ENCODE data around the gene PPA2. TPM values are rescaled to one million over a fixed set of nuclear protein-coding genes. Genes with fewer than 3 reads are reported as not detected.

The PPA2 gene
- total RNA-seq, 1 experiment from 2014 or later: 76.4 TPM

DNA sequence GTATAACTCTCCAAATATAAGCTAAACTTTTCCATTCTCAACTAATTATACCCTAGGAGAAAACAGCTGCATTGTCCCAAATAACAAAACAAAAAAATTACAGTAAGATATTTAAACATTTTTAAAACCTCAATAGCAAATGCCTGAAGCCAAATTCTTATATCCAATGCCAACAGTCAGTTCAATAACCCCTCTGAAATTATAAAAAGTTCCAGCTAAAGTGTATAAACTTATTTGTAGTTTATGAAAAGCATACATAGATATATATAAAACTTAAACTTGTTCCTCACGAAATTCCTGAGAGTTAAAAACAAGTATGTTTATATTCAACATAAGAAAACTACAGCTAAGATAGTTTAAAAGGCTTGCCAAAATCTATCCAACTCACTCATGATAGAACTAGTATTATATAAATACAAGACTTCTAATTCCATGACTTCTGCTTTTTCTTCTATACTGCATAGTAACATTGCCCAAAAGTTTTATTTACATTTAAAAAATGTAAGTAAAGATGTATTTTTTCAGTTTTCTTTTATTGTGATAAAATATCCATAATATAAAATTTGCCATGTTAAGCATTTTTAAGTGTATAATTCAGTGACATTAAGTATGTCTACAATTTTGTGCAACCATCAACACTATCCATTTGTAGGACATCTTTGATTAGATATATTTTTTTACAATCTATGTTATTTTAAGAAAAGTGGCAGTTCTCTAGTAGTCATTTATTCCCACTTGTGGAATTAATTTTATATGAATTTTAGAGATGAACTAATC lies 72.8 kb downstream of the PPA2 start:
- H3K27me3 ChIP-seq (ENCODE audit: insufficient read depth, low read length): no peaks in the 10 kb centered on the region
- no peak overlapping the region for H2BK15ac ChIP-seq (ENCODE audit: low read depth, low read length)
- no peak overlapping the region for H2BK5ac ChIP-seq (ENCODE audit: insufficient read length, low read length)
- H3K9me3 ChIP-seq (ENCODE audit: control insufficient read depth, low read depth, low read length): no peaks in the 10 kb centered on the region
- H2BK12ac ChIP-seq (ENCODE audit: insufficient read length, low read depth, low read length): no peak overlapping the region
- no peak overlapping the region for H4K5ac ChIP-seq (ENCODE audit: insufficient read length, low read depth, low read length)
- no peak overlapping the region for H3K4me2 ChIP-seq (ENCODE audit: insufficient read depth, insufficient read length, low read length)
- H3K9me3 Mint-ChIP-seq: no peaks in the 10 kb centered on the region; a peak in 1 of 5 replicates
- H3K79me1 ChIP-seq (ENCODE audit: insufficient read depth, low read depth, low read length, poor library complexity, severe bottlenecking): no peaks in the 10 kb centered on the region
- no peak overlapping the region for H3K18ac ChIP-seq (ENCODE audit: insufficient read length, low read depth, low read length)
- no peak overlapping the region for H3T11ph ChIP-seq (ENCODE audit: low read length)
- no peak overlapping the region for H3K9ac ChIP-seq (ENCODE audit: extremely low read depth, insufficient read length, low read length)
- H3K27ac ChIP-seq (ENCODE audit: insufficient read length, low read depth, low read length): no peak overlapping the region
- no peak overlapping the region for H3K23ac ChIP-seq (ENCODE audit: insufficient read length, low read depth, low read length)
- H3K4me1 Mint-ChIP-seq: peaks cover 11 to 12% of the 10 kb centered on the region in 2 experiments
- no peak overlapping the region for H3K4me3 Mint-ChIP-seq
- TF ChIP-seq, protein P1, sequence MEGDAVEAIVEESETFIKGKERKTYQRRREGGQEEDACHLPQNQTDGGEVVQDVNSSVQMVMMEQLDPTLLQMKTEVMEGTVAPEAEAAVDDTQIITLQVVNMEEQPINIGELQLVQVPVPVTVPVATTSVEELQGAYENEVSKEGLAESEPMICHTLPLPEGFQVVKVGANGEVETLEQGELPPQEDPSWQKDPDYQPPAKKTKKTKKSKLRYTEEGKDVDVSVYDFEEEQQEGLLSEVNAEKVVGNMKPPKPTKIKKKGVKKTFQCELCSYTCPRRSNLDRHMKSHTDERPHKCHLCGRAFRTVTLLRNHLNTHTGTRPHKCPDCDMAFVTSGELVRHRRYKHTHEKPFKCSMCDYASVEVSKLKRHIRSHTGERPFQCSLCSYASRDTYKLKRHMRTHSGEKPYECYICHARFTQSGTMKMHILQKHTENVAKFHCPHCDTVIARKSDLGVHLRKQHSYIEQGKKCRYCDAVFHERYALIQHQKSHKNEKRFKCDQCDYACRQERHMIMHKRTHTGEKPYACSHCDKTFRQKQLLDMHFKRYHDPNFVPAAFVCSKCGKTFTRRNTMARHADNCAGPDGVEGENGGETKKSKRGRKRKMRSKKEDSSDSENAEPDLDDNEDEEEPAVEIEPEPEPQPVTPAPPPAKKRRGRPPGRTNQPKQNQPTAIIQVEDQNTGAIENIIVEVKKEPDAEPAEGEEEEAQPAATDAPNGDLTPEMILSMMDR (conservative IDR thresholded peaks at IDR 0.05): no peak
- no peak overlapping the region for H3K4ac ChIP-seq (ENCODE audit: low read depth, low read length)
- H3K27me3 Mint-ChIP-seq (ENCODE audit: low read depth): no peaks in the 10 kb centered on the region
- no peaks in the 10 kb centered on the region for H4K20me1 ChIP-seq (ENCODE audit: control insufficient read depth, insufficient read depth, insufficient read length)
- peaks cover 2 to 16% (median 13%) of the 10 kb centered on the region in 3 experiments; a peak in 6 of 7 replicates for H3K36me3 Mint-ChIP-seq (ENCODE audit: insufficient read depth in 1 of 3, low read depth in 3 of 3)
- no peak overlapping the region for H2AK5ac ChIP-seq (ENCODE audit: insufficient read length, low read length)
- no peak overlapping the region for H4K91ac ChIP-seq (ENCODE audit: insufficient read length, low read depth, low read length)
- H3K4me1 ChIP-seq (ENCODE audit: insufficient read depth, low read length): no peaks in the 10 kb centered on the region
- no peak overlapping the region for H3K27ac Mint-ChIP-seq
- no peak overlapping the region for H2BK120ac ChIP-seq (ENCODE audit: low read depth, low read length, poor library complexity, severe bottlenecking)
- no peak overlapping the region for H2BK20ac ChIP-seq (ENCODE audit: low read depth, low read length, poor library complexity, severe bottlenecking)
- WGBS (ENCODE audit: extremely low coverage, insufficient read length, low lambda C conversion rate): no CpG with 5 or more reads among the region's 1 CpG
- no peak overlapping the region for H2AFZ ChIP-seq (ENCODE audit: low read length)
- no peak for DNase-seq
- H3K23me2 ChIP-seq (ENCODE audit: insufficient read length, low read depth, low read length, poor library complexity, severe bottlenecking): no peaks in the 10 kb centered on the region
- no peaks in the 10 kb centered on the region for H3K79me2 ChIP-seq (ENCODE audit: insufficient read depth, low read length)
- no peak overlapping the region for H3K14ac ChIP-seq (ENCODE audit: insufficient read depth, low read length)
- no peak overlapping the region for H4K8ac ChIP-seq (replicated peaks; ENCODE audit: insufficient read length, low read depth, low read length)
- no peak overlapping the region for H3K56ac ChIP-seq (ENCODE audit: insufficient read length, low read depth, low read length)

All from H9 (cell line).